Fibroblast of lung (primary cell): ENCODE data around the gene FARP1. TPM values are rescaled to one million over a fixed set of nuclear protein-coding genes. Genes with fewer than 3 reads are reported as not detected.

Experiments
- DNase-seq, 2 donors: peaks; one replicate each; pipeline versions ENCODE4 v3.0.0 to v3.0.0-alpha.2; 2010; ENCODE audit warnings: low read depth in 2 of 2
- H2AFZ ChIP-seq: 2 replicates; pipeline ENCODE4 v1.5.1; 2012; ENCODE audit warnings: low read length, control low read depth, inconsistent platforms
- H3K27ac ChIP-seq: 2 replicates; pipeline ENCODE4 v1.5.1; 2011; ENCODE audit warnings: low read length, control low read depth; ENCODE audit not compliant: insufficient read depth
- H3K27me3 ChIP-seq: 2 replicates; pipeline ENCODE4 v1.5.1; 2011; ENCODE audit warnings: mild to moderate bottlenecking, low read length; ENCODE audit not compliant: control insufficient read depth, insufficient read depth
- H3K36me3 ChIP-seq: 2 replicates; pipeline ENCODE4 v1.5.1; 2011; ENCODE audit warnings: low read length; ENCODE audit not compliant: control insufficient read depth, insufficient read depth
- H3K4me1 ChIP-seq: 2 replicates; pipeline ENCODE4 v1.5.1; 2011; ENCODE audit warnings: low read length; ENCODE audit not compliant: control insufficient read depth, insufficient read depth; ENCODE audit errors: extremely low read depth
- H3K4me2 ChIP-seq: 2 replicates; pipeline ENCODE4 v1.5.1; 2011; ENCODE audit warnings: low read length, control low read depth; ENCODE audit not compliant: insufficient read depth; ENCODE audit errors: extremely low read depth
- H3K4me3 ChIP-seq, 4 experiments: fragments of 200-600 bp in 1 of 4; sonication (generic) in 1 of 4; replicated peaks in 1 of 4; 2 replicates each; pipeline ENCODE4 v1.5.1; 2011 to 2016; ENCODE audit warnings: low read length in 4 of 4, low read depth in 3 of 4, mild to moderate bottlenecking in 3 of 4, control low read depth in 2 of 4, inconsistent platforms in 1 of 4, mixed read lengths in 1 of 4; ENCODE audit not compliant: insufficient read depth in 1 of 4; ENCODE audit errors: control extremely low read depth in 1 of 4
- H3K79me2 ChIP-seq: 2 replicates; pipeline ENCODE4 v1.5.1; 2012; ENCODE audit warnings: mild to moderate bottlenecking, low read length, inconsistent platforms; ENCODE audit not compliant: control insufficient read depth, insufficient read depth
- H3K9ac ChIP-seq: 2 replicates; pipeline ENCODE4 v1.5.1; 2011; ENCODE audit warnings: mild to moderate bottlenecking, low read length, control low read depth; ENCODE audit not compliant: insufficient read depth
- H3K9me3 ChIP-seq: 2 replicates; pipeline ENCODE4 v1.5.1; 2012; ENCODE audit warnings: low read depth, low read length; ENCODE audit not compliant: control insufficient read depth, insufficient read depth
- H4K20me1 ChIP-seq: 2 replicates; pipeline ENCODE4 v1.5.1; 2011; ENCODE audit warnings: low read length; ENCODE audit not compliant: control insufficient read depth, insufficient read depth; ENCODE audit errors: extremely low read depth
- CTCF ChIP-seq, 2 donors: IDR thresholded peaks in 1 of 2; conservative IDR thresholded peaks in 1 of 2; 1 replicate in 1 of 2; 2 replicates in 1 of 2; pipeline ENCODE4 v1.5.1; 2011 to 2012; ENCODE audit warnings: low read length in 2 of 2, control low read depth in 1 of 2, inconsistent platforms in 1 of 2, low read depth in 1 of 2, mild to moderate bottlenecking in 1 of 2
- EZH2 ChIP-seq: IDR thresholded peaks from 2 replicates; pipeline ENCODE4 v1.5.1; 2012; ENCODE audit warnings: low read length, control low read depth, mild to moderate bottlenecking; ENCODE audit errors: missing control alignments
- polyA plus RNA-seq, 2 donors: library from polyadenylated mRNA; depleted of rRNA in 1 of 2; stranded (reverse) in 1 of 2; unstranded in 1 of 2; fragments of >200 nt; gene quantifications; 2 replicates each; pipeline ENCODE4 v1.2.1, GENCODE V29; 2011 to 2012; ENCODE audit warnings: missing spikeins in 1 of 2
- total RNA-seq: library from RNA; depleted of rRNA; stranded (reverse); fragments of >200 nt; gene quantifications from 2 replicates; pipeline ENCODE4 v1.2.1, GENCODE V29; 2014

The FARP1 gene
- total and polyA plus RNA-seq, 2 donors (not counting 1 experiment from before 2014, with no cell fraction given) = 50.9 to 199 TPM

GRCh38 chr13:98285317-98285716 lies 142.4 kb downstream of the FARP1 start:
- no peaks in the 10 kb centered on the region for H3K27me3 ChIP-seq
- no peak for TF ChIP-seq EZH2
- TF ChIP-seq CTCF (conservative IDR thresholded peaks at IDR 0.05 in 1 of 2, IDR thresholded peaks at IDR 0.05 in 1 of 2; ENCODE audit: low read depth in 1 of 2, low read length in 2 of 2) = no peak

GRCh38 chr13:98285852-98286594 lies 143.1 kb downstream of the FARP1 start:
- H4K20me1 ChIP-seq = no peaks in the 10 kb centered on the region
- peaks cover 13% of the 10 kb centered on the region for H3K79me2 ChIP-seq

More at GRCh38 chr13:98285317-98285716, 142.4 kb downstream of the FARP1 start:
- DNase-seq = peak in 1 of 2 donors; percentile 70
- no peaks in the 10 kb centered on the region for H3K4me1 ChIP-seq
- H4K20me1 ChIP-seq = no peaks in the 10 kb centered on the region
- H3K4me3 ChIP-seq = no peak overlapping the region
- H3K4me2 ChIP-seq = no peak overlapping the region
- peaks cover 11% of the 10 kb centered on the region for H3K79me2 ChIP-seq
- H3K27ac ChIP-seq = no peak overlapping the region
- no peaks in the 10 kb centered on the region for H3K36me3 ChIP-seq
- no peak overlapping the region for H3K9ac ChIP-seq
- no peak overlapping the region for H2AFZ ChIP-seq
- no peaks in the 10 kb centered on the region for H3K9me3 ChIP-seq

GRCh38 chr13:98286799-98287198 lies 143.9 kb downstream of the FARP1 start:
- no peak overlapping the region for H2AFZ ChIP-seq
- DNase-seq = no peak
- H3K4me1 ChIP-seq = no peaks in the 10 kb centered on the region
- H3K4me3 ChIP-seq = no peak overlapping the region
- TF ChIP-seq CTCF (conservative IDR thresholded peaks at IDR 0.05 in 1 of 2, IDR thresholded peaks at IDR 0.05 in 1 of 2; ENCODE audit: low read depth in 1 of 2, low read length in 2 of 2) (no peak), EZH2 (no peak)
- H3K79me2 ChIP-seq = peaks cover 12% of the 10 kb centered on the region
- no peak overlapping the region for H3K27ac ChIP-seq
- no peaks in the 10 kb centered on the region for H3K9me3 ChIP-seq
- H4K20me1 ChIP-seq = no peaks in the 10 kb centered on the region
- no peak overlapping the region for H3K9ac ChIP-seq
- no peak overlapping the region for H3K4me2 ChIP-seq
- no peaks in the 10 kb centered on the region for H3K36me3 ChIP-seq
- H3K27me3 ChIP-seq = no peaks in the 10 kb centered on the region

More at GRCh38 chr13:98285852-98286594, 143.1 kb downstream of the FARP1 start:
- H3K27me3 ChIP-seq = no peaks in the 10 kb centered on the region
- no peaks in the 10 kb centered on the region for H3K36me3 ChIP-seq
- DNase-seq = no peak
- H3K27ac ChIP-seq = no peak overlapping the region
- no peaks in the 10 kb centered on the region for H3K4me1 ChIP-seq
- no peak overlapping the region for H3K4me2 ChIP-seq
- H3K4me3 ChIP-seq = no peak overlapping the region
- H2AFZ ChIP-seq = no peak overlapping the region
- TF ChIP-seq CTCF (conservative IDR thresholded peaks at IDR 0.05 in 1 of 2, IDR thresholded peaks at IDR 0.05 in 1 of 2; ENCODE audit: low read depth in 1 of 2, low read length in 2 of 2) = no peak
- no peak for TF ChIP-seq EZH2
- no peak overlapping the region for H3K9ac ChIP-seq
- H3K9me3 ChIP-seq = no peaks in the 10 kb centered on the region
